T-helper 2 cell treated with Interferon-gamma antibody and Interleukin-4, amounts not matched to agents 100 ng/mL and 5 ng/mL, for 36 hours (primary cell): Measurements from ENCODE around the gene RAB31. TPM values are rescaled to one million over a fixed set of nuclear protein-coding genes. Genes with fewer than 3 reads are reported as not detected.
"Not testable (repeated sequence)": the region's sequence is repeated elsewhere in the genome, so short reads cannot be mapped to it uniquely, and the experiment has no call there.

ENCODE experiments used
- intact Hi-C: fragments of 100-400 bp; cut with micrococcal nuclease; formaldehyde crosslinking; loops from one replicate; pipeline ENCODE4 v1.15.1; 2023
- total RNA-seq: library from RNA; stranded (reverse); gene quantifications from 2 replicates; pipeline ENCODE4 v1.2.3, GENCODE V29; 2022

The RAB31 gene
- total RNA-seq, 1 donor from 2014 or later = 0.57 TPM

DNA sequence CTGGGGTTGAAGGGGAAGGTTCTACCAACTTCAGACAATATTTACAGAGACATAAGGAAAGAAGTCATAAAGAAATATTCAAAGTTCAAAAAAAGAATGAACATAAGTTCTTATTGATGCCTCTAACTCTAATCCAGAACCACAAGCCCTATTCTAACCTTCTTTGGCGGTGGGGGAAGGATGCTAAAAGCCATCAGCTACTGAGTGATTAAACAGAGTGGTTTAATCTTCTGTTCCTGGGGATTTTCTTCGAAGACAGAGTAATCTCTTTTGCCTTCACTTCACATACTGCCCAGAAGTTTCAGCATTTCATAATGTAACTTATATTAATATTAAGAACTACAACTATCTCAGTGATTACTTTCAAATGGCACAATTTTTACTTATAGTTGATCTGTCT lies 126.5 kb downstream of the RAB31 start:
- intact Hi-C loops = no loop called here

DNA sequence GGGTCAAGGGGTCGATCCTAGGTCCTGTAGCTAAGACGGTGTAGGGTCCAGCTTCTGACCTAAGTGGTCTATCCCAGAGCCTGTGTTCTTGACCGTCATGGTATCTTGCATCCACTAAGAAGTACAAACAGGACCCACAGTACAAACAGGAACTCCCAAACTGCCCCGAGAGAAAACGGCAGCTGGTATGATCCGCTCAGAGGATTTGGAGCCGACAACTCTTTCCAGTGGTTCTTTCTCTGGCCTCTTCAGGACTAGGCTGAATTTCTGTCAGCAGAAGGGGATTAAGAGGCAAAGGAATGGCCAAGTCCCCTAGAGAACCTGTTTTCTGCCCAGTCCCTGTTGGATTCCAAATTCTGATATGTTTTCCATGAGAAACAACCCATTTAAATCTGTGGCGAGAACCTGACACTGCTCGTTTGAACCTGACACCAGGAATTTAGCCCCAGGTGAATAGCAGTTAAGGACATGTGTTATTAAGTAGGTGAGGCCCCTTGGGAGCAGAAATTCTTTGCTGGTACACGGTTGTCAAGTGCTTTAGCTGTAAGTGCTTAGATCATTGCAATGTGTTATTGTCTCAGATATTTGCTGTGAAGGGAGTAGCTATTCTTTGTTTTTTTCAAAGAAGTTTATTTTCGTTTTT lies 127.1 kb downstream of the RAB31 start:
- intact Hi-C loops = no loop called here

DNA sequence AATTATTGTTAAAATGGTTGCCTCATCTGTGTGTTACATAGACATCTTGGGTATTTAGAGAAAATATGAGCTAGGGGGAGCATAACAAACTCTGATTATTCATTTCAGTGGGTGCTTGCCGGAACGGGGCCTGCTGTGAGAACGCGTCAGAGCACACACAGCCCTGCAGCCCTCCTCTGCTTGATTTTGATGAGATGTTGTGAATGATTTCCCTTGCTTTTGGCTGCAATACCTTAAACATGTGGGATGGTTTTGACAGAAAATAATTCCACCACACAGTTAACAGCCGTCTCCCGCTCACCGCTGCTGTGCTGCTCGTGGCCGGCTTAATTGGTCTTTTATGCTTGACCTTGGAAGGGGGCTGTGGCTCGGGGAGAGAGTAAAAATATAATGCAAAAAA lies 127.7 kb downstream of the RAB31 start:
- intact Hi-C loops = no loop called here

DNA sequence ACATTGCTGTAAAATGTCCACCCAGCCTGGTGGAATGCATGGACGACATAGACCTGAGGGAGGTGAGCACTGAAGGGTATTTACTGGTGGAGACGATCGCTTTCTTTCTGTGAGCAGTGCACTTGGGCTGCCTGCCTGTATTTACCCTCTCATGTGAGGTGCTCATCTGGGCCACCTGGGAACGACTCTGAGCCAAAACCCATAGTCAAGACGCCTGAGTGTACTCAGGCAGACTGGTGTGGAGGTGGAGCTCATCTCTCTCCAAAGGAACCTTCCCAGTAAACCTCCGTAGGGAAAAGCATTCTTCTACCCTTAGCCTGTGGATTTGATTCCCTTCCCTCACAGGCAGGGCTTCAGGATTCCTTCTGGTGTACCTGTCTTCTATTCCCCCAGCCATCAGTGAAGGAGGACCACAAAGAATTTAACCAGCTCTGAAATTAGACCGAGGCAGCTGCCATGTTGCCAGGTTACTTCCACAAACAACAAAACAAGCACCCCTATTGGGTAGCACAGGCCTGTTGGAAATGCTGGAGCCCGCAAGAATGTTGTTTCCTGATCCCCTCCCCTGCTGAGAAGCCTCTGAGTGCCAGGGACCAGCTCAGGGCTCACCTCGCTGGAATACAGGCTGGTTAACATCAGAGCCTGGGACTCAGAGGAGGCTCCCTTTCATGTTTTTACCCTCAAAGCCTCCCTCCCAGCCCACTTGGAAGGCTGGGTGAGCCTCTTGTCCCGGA lies 130.2 kb downstream of the RAB31 start:
- intact Hi-C loops = no loop called here

DNA sequence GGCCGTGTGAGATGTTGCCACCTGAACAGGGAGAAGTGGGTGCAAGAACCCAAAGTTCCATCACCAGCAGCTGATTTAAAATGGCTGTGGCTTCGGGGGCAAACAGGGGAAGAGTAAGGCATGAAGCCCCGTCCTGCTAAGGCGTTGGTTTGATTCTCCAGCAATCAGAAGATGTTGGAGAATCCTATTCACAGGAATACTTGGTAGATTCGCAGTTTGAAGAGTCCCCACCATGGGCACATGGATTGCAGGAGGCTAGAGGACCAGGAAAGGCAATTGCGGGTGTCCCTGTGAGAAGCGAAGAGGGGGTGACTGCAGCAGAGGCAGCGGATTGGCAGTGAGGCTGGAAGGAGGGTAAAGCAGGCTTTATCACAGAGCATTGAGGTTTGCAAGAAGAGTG lies 131.1 kb downstream of the RAB31 start:
- intact Hi-C loops = no loop called here

DNA sequence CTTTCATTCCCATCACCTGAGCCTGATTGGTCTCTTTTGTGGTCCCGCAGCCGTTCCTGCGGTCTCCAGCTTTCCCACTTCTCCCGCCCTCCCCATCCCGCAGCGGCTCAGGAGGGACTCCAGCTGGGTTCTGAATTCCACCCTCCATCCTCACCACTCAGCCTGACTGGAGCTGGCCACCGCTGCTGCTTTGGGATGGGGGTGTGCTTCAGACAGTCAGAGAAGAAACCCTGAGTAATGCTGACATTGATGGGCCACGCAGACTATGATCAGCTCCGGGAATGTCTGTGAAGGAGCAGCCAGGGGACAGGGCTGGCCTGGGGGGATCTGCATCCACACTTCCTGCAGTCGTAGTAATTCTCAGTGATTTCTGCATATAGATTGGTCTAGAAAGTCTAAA lies 131.8 kb downstream of the RAB31 start:
- intact Hi-C loops = no loop called here

DNA sequence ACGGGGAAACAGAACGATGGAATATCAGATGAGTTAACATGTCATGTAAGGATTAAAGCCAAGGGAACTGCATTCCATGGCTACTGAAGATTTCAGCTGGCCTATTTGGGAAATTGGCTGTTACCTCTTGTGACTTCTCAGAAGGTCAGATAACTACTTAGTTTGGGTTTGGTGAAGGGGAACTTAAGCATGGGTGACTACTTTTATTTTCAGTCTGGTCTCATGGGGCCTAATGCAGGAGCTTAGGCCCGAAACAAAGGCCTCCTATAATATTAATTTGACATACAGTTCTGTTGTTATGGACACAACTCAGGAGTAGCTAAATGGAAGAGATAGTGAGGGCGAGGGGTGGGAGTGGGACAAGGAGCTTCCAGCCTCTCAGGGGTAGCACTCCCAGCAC lies 133.7 kb downstream of the RAB31 start:
- intact Hi-C loops = no loop called here

DNA sequence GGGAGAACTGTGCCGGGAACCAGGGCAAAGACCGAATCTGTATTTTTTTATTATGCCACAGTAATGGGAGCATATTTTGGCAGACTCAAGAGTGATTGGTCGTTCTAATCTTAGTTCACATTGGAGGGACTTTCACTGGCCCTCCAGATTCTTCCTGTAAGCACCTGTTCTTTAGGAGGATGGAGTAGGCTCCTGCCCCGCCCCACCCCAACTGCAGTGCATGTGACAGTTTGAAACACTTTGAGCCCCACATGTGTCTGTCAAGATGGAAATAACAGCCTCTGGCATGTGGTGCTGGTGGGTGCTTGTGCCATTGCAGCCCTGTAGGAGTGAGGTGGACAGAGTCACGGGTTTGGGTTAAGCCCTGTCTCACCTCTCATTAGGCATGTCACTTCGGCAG lies 134.3 kb downstream of the RAB31 start:
- intact Hi-C loops = no loop called here

DNA sequence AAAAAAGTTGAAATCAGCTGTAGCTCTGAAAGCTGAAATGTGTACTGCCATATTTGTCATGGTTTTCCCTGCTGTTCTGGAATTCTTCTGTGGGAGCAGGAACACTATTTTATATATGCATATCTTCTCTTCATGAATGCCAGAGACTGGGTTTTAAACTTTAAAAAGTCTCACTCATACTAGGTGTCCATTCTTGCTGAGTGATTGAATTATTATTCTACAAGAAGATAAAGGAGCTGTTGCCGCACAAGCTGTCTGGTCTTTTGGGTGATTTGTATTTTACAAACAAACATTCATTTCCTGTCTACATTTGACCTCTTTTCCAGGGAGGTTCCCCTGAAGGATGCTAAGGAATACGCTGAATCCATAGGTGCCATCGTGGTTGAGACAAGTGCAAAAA lies 137.2 kb downstream of the RAB31 start:
- intact Hi-C loops = no loop called here

DNA sequence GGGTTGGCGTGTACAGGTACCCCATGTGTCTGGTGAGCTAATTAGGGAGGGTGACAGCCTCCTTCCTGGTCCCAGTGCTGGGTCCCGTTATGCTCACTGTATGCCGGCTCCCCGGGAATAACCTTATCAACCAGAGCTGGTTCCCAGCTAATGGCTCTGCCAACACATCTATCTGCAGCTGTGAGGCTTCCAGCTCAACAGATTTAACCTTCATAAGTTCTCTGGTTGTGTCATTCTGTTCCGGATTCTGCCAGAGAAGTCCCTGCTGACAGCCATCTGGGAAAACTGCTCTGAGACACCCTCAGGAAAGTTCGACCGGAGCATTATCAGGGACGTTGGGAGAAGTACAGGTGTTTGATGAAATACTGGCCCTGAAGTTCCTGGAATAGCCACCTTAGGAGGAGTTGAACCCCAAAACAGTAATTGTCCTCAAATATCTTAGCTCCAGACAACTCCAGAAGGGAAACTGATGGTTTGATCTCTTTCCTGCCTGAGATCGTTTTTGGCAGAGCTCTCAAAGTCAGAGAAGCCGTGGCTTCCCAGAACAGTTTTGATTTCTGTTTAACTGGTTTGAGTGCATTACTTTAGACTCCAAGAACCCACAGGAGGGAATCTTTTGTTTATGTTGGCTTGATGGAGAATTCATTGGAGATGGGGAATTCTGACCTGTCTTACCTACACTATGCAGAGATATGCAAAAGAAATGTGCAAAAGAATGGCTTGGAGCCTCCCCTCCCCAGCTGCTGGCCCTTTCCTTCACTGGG lies 138.2 kb downstream of the RAB31 start:
- intact Hi-C loops = no loop called here

DNA sequence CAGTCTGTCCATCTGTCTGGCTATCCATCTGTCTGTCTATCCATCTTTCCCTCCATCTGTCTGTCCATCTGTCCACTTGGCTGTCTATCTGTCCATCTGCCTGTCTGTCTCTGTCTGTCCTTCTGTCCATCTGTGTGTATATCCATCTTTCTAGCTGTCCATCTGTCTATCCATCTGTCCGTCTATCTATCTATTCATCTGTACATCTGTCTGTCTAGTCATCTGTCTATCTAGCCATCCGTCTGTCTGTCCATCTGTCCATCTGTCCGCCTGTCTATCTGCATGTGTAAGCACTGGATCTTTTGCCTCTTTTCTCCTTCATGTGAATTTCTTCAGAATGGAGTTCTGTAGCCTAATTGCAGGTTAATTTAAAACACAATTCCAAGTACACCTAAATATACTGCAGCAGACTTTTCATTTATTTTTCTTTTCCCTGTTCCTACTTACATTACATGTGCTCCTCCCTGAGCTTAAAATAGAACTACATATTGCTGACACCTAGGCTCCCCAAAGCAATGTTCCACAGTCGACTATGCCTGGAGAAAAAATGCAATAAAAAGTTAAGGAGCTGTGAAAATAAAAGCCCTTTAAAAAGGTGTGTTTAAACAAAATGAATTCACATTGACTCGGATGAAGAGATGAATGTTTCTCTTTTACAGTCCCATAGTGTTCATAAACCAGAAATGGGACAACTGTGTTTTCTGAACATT lies 140.2 kb downstream of the RAB31 start:
- intact Hi-C loops = no loop called here

DNA sequence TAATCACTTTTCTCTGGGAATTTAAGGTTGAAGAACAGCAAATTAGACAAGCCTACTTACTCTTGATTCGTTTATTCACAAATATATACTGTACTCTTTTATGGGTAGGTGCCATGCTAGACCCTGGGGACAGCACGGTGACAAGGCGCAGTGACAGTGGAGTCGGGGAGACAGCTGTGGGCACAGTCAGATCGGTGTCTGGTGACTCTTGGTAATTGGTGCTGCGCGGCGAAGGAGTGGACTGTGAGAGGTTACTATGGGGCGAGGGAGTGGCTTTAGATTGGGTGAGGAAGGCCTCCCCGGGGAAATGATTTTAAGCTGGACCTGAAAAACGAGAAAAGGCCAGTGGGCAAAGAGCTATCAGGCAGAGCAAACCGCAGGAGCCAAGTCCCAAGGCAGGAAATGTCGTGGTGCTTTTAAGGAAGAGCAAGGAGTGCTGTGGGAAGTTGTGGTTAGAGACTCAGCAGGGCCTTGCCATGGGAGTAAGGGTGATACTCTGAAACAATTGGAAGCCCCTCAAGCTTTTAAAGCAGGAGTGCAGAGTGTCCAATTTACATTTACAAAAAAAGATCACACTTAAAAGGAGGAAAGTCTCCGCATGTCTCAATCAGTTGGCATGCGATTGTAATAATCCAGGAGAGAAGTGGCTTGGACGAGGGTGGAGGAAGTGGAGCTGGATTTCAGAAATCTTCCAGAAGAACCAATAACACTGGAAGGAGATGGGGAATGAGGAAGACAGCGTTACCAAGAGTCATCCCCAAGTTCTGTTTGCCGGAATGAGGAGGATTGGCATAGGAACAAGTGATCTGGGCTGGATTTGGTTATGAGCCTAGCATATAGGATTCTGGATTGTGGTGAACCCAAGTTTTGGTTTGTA lies 141.5 kb downstream of the RAB31 start:
- intact Hi-C loops = no loop called here

DNA sequence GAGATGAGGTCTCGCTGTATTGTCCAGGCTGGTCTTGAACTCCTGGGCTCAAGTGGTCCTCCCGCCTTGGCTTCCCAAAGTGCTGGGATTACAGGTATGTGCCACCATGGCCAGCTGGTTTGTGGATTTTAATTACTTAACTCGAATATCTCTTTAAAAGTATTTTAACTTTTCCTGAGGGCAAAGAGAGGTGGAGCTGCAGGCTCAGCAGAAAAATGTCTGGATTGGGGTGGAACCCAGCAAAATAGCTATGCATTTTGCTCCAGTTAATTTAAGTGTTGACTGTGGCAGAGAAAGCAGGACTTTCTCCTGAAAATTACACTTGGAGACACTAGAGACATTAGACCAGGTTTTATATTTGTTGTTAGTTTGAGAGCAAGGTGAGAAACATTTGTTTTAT lies 142.2 kb downstream of the RAB31 start:
- intact Hi-C loops = no loop called here

DNA sequence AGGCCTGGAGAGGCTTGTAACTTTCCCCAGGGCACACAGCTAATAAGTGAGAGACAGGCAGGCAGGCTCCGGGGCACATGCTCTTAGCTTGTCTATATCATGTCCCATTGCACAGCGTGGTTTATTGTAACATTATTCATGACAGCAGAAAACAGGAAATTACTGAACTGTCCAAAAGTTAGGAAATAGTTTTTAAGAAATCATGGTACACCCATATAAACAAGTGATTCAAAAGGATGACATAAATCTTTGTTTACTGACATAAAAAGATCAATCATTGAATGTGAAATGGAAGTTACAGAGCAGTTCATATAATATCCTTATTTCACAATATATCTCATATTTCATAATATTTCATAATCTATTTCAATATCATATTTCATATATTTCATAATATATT lies 143.4 kb downstream of the RAB31 start:
- intact Hi-C loops = no loop called here

DNA sequence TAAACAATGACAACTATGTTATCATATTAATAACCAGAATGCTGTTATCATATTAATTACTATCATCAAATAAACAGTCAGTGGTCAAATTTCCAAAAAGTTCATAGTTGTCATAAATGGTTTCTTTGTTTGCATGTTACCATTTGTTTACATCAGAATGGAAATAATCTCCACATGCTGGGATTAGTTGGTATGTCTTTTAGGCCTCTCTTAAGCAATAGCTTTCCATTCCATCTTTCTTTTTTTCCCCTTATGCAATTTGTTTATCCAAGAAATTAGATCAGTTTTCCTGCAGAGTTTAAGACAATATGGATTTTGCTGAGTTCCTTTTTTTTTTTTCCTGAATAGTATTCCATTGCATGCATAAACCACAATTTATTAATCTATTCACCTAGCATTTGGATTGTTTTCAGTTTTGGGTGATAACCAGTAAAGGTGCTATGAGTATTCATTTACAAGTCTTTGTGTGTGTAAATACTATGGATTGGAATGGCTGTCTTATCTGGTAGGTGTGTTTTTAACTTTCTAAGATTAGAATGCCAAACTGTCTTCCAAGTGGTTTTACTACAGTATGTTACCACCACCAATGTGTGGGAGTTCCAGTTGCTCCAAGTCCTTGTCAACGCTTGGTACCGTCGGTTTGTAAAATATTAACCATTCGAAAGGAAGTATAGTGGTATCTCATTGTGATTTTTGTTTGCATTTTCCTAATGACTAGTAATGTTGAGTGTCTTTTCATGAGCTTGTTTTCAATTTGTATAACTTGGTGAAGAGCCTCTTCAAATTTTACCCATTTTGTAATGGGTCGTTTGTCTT lies 144.4 kb downstream of the RAB31 start:
- intact Hi-C loops = no loop called here

DNA sequence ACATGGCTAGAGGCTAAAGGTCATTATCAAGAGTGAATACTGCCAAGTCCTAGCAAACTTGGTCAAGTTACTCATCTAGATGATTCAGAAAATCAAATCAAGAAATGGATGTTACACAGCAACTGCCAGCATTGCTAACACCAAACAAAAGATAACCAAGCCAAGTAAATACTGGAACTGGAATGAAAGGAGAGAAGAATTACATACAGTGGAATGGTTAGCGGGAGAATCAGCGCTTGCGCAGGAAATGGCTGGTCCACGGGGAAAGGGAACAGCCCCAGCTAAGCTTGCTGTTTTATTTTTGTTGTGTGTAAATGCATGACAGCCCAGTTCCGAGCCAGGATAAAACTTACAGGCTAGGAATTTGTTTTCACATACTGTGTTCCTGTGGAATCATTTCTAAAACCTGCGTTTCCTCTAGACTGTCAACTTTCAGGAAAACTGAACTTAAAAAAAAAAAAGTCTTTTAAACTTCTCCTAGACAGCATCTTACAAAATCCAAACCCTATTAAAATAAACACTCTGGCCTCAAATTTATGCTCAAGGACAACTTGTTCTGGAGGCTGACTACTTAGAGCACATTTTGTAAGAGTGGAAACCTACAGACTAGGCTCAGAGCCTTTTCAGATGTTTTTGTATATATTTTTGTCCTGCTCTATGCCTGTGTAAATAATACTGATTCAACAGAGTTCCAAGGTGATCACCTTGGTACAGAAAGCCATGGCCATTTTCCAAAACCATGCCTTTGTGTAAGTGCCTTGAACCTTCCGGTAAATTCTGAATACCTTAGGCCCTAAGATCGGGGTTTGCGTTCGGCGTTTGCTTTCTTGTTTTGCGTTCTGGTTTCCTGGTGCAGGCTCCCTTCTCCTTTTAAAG lies 146.9 kb downstream of the RAB31 start:
- intact Hi-C loops = no loop called here

DNA sequence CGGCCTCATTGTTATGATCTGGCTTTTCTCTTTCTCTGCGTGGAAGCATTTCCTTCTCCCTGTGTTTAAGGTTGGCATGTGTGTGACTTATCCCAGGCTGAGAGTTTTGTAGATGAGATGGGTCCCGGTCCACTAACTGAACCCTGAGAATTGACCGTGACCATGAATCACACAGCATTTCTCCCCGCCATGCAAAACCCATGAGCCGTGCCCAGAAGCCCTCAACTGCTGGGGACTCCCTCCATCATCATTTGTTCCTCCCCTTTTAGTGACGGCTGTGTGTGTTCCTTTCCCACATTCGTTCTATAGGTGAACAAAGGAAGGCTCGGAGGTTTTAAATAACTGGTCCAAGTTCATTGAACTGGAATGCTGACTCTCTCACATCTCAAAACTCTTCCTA lies 147.6 kb downstream of the RAB31 start:
- intact Hi-C loops = no loop called here

DNA sequence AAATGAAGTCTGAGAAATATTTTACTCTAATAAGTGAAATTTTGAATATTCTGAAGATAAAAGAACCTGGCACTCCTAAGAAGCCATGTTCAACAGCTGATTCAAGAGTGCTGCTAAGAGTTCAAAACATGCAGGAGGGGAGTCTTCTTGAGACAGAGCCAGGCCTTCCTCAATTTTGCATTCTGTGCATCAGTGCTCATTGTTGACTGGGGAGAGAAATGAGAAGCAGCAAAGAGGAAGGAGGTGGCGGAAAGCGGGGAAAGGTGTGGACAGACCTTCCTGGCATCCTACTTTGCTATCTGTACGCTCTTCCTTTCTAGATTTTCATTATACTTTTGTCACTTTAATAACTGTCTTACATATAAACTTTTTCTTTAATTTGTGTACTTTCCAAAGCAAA lies 148.0 kb downstream of the RAB31 start:
- intact Hi-C loops = no loop called here

DNA sequence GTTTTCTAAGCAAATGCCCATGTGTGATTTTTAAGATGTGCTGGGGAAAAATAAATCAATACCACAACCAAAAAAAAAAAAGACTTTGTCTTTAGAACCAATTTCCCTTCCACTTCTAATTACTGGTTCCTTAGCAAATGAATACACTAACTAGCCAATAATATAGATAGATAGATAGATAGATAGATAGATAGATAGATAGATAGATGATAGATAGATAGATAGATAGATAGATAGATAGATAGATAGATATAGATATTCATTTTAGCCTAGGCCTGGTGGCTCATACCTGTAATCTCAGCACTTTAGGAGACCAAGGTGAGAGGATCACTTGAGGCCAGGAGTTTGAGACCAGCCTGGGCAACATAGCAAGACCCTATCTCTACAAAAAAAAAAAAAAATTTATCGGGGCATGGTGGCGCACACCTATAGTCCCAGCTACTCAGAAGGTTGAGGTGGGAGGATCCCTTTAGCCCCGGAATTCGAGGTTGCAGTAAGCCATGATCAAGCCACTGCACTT lies 149.4 kb downstream of the RAB31 start:
- intact Hi-C loops = not testable (repeated sequence)
